Measurements from ENCODE around the gene KCNIP2. TPM values are rescaled to one million over a fixed set of nuclear protein-coding genes. Genes with fewer than 3 reads are reported as not detected.
A peak's percentile ranks its signal among the peaks of the same experiment; 100 is the strongest.

Gene KCNIP2
- polyA plus RNA-seq, 1 donor from 2014 or later: 14.5 TPM

GRCh38 chr10:101778151-101778780 lies 65.3 kb downstream of the KCNIP2 start:
- Mint-ChIP-seq H3K36me3 (no peaks in the 10 kb centered on the region), H3K4me1 (peaks cover 23 to 38% (median 34%) of the 10 kb centered on the region in 3 donors), H3K4me3 (peak overlapping the region in 3 of 4 donors; percentile 84 to 97 (median 91)), H3K9me3 (no peaks in the 10 kb centered on the region), H3K27me3 (peaks cover 38% of the 10 kb centered on the region), H3K27ac (peak overlapping the region in 2 of 3 donors; percentile 35 to 72)

DNA sequence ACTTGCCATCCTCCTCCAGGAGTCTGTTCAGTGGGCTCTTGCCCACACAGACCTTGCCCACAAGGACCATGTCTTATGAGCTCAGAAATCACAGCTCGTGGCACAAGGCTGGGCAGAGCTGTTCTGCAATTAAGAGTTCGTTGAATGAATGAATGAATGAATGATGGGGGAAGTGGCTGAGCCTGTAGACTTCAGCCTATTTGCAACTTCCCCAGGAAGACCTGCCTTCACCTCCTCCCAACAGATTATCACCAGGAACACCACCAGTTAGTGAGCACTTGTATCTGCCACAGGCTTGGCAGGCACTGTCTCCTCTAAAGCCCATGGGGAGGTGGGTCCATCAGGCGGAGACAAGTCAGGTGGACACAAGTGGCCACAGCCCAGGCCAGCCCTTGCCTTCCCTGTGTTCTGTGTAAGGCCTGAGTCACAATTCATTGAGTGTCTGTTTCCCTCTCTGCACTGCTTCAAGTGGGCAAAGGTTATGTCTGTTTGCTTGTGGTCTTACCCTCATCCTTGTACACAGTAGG lies 65.9 kb downstream of the KCNIP2 start:
- no peaks in the 10 kb centered on the region for H3K9me3 Mint-ChIP-seq
- H3K36me3 Mint-ChIP-seq: no peaks in the 10 kb centered on the region
- peaks cover 40% of the 10 kb centered on the region for H3K27me3 Mint-ChIP-seq
- no peak overlapping the region for H3K27ac Mint-ChIP-seq
- peak overlapping the region in 3 of 4 donors; percentile 47 to 75 (median 67) for H3K4me3 Mint-ChIP-seq
- peaks cover 20 to 34% (median 32%) of the 10 kb centered on the region in 3 donors for H3K4me1 Mint-ChIP-seq

DNA sequence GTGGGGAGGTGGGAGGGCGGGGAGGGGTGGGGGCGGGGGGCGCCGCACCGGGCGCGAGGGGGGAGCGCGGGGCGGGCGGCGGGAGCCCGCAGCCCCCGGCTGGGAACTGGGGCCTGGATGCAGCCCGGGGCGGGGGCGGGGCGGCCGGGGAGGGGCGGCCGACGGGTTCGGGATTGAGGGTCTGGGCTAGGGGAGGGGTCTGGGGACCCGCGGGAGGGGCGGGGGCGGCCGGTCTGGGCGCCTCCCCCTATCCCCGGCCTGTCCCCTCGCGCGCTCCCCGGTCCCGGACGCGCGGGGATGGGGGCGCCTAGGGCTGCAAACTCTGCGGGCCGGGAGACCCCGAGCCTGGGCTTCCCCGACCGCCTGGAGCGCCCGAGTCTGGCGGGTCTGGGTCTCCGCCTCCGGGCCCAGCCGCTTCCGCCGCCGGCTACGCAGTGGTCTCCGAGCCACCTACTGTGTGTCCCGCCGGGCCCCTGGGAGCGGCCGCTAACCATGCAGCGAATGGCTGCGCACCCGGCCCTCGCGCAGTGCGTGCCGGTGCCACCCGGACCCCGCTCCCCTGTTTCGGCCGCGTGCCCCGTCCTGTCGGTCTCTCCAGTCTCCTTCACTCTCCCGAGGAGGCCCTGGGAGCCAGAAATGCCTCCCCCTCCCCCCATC lies 67.3 kb downstream of the KCNIP2 start:
- Mint-ChIP-seq H3K4me1 (peaks cover 12 to 29% (median 26%) of the 10 kb centered on the region in 3 donors), H3K36me3 (no peaks in the 10 kb centered on the region), H3K27ac (no peak overlapping the region), H3K9me3 (no peaks in the 10 kb centered on the region), H3K27me3 (peaks cover 48% of the 10 kb centered on the region), H3K4me3 (peak overlapping the region in 3 of 4 donors; percentile 28 to 86 (median 34))

Other genes with a start within 250 kb of the KCNIP2 start
- gene FBXW4, start 148.6 kb downstream of the KCNIP2 start, polyA plus RNA-seq: 9.9 TPM
- gene FGF8, start 67.7 kb downstream of the KCNIP2 start, polyA plus RNA-seq: not detected
- 2.9 TPM for gene NPM3, start 60.4 kb downstream of the KCNIP2 start, polyA plus RNA-seq
- gene OGA, start 25.4 kb downstream of the KCNIP2 start, polyA plus RNA-seq: 47.8 TPM
- gene ARMH3, start 212.4 kb upstream of the KCNIP2 start, polyA plus RNA-seq: 39.3 TPM
- gene HPS6, start 221.5 kb upstream of the KCNIP2 start, polyA plus RNA-seq: 21.9 TPM